ENCODE results near the gene B3GALT5.
A peak's percentile ranks its signal among the peaks of the same experiment; 100 is the strongest.
"Not testable (repeated sequence)": the region's sequence is repeated elsewhere in the genome, so short reads cannot be mapped to it uniquely, and the experiment has no call there.

Gene B3GALT5, protein sequence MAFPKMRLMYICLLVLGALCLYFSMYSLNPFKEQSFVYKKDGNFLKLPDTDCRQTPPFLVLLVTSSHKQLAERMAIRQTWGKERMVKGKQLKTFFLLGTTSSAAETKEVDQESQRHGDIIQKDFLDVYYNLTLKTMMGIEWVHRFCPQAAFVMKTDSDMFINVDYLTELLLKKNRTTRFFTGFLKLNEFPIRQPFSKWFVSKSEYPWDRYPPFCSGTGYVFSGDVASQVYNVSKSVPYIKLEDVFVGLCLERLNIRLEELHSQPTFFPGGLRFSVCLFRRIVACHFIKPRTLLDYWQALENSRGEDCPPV

DNA sequence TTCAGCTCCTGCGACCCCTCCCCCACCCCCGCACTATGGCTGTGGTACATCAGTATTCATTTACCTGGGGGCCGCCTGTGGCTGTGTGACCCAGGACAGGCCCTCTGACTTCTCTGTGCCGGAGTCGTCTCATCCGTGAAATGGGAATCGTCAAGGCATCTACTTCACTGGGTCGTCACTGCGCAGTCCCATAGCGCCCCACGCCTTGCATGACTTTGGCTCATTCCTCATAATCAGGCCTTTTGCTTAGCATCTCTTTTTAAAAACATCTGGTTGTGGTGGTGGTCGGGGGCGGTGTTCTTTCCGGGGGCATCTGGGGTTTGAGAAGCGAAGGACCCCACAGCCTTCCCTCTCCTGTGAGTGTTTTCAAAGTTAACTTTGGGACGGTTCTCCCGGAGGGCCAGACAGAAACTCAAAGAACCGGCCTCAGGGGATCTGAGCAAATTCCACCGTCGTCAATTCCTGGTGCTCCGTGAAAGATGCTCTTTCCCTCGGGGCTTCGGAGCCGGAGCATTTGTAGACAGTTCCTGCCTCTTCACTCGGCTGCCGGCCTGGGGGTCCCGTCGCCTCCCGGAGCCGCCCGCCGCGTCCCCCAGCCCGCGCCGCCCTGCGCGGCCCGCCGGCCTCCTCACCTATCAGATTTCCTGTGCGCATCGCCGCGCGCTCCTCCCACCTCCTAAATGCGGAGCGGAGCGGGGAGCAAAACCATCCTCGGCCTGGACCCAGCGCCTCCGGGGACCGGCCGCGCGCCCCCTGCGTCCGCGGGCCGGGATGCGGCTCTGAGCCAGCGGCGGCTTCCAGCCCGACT is at the start of gene B3GALT5:
Gene B3GALT5, plus strand, starts transcription at position 708 of the 808 bp plus-strand sequence. CDS start 47,620 bp downstream, outside the sequence.
- DNase-seq (ENCODE audit: low spot score): peak; percentile 88

DNA sequence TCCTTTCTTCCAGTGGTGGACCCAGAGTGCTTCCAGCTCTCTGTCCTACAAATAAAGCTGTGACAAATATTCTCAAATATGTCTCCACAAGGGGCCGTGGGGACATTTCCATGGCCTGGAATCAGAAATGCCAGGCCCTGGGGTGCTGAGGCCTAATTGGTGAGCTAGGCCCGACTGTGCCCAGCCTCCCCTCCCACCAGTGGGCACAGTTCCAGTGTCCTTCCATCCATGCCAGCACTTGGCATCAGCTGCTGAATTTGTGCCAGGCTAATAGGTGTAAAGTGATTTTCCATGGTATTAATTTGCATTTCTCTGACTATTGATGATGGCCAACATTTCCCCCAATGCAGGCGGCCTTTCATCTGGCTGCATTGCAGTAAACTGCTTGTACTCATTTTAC is 48.5 kb upstream of the B3GALT5 start:
- no peak for DNase-seq (ENCODE audit: low spot score)

DNA sequence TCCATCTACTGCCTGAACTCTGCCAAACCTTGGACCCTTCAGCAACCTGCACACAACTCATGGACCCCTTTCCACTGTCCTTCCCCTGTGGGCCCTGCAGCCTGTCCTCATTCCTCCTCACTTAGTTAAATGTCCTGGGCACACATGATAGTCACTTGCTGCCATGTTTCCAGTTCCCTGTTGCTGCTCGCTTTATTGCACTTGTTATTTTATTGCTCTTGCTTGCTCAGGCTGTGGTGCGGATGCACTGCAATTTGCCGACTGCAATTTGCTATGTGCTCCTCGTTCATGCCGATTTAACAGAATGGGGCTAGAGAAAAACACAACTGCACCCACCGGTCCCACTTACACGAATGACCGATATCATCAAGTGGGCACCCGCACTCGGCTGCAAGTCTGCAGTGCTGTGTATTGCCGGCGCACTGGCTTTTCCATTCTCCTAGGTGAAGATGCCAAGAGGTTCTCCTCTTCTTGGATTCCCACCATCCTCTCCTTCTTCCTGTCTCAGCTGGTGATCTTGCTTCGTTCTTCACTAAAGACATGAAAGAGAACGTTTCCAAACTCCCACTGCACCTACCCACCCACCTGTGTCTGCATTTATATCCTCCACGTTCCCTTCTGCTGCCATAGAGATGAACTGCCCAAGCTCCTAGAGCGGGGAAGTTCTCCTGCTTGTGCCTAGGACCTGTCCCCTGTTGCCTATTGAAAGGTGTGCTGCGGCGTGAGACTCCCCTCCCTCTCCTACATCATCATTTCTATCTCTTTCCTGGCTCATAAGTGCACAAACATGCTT is 45.4 kb upstream of the B3GALT5 start:
- DNase-seq (ENCODE audit: low spot score): no peak

DNA sequence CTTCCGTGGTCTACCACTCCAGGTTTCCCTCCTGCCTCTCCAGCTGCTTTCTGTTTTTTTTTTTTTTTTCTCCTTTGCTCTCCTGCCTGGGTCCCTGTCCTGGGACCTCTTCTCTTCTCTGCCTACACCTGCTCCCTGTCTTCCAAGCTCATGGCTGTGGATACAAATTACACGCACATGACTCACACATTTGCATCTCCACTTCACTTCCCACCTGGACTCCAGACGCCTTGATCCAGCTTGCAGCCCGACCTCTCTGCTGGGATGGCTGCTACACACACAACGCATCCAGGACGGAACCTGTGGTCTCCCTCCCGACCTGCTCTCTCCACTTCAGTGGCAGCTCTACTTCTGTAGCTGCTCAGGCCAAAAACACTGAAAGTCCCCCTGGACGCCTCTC is 44.4 kb upstream of the B3GALT5 start:
- DNase-seq (ENCODE audit: low spot score): no peak

DNA sequence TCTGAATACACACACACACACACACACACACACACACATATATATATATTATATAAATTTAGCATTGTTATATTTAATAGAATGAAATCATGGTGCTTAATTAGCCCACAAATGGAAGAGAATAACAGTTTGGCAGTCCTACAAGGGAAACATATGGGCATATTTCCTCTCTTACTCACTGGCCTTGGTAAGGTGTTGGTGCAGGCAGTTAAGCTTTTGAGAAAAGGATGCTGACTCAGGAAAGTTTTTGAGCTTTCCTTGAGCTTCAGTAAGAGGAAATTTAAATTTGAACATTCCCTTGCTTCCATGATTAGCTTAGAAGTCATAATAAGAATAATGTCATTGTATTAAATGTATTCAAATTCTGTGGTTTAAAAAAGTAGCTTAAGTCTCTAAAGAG is 37.0 kb upstream of the B3GALT5 start:
- DNase-seq (ENCODE audit: low spot score): no peak

DNA sequence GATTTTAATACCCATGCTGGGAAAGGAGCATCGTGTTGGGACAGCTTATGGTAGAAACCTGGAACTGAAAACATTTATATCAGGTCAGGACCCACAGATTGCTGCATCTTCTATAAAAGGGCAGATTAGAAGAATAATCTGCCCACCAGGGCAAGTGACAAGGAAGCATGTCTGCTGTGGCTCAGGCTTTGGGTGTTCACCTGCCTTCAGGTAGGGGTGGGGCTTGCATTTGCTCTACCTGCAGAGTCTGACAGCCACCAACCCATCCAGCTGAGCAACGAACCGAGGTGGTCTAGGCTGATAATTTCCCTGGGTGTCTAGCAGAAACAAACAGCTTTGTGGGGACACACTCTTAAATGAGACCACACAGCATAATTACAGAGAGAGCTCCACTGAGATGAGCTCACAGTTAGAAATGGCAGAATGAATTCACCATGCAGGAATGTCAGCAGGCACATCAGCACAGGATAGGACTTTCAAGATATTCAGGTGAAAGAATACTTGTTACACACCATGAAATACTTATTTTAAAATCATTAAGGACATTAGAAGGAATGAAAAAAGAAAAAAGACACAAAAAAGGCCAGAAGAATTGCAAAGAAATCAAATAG is 36.1 kb upstream of the B3GALT5 start:
- no peak for DNase-seq (ENCODE audit: low spot score)

DNA sequence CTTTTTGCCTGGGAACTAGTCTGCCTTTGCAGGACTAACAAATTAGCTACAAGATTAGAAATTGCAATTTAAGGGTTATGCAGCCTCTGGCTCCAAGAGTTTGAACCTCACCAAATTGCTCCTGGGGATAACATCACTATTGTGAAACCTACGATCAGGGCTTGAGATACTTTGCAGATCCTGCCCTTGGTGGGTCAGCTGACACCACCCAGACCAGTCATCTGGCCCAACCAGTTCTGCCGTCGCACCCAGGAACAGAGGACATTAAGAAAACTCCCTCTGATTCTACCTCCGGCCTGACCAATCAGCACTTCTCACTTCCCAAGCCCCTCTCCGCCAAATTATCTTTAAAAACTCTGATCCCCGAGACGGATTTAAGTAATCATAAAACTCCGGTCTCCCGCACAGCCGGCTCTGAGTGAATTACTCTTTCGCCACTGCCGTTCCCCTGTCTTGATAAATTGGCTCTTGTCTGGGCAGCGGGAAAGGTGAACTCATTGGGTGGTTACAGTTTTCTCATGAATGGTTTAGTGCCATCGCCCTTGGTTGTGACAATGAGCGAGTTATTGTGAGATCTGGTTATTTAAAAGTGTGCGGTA is 32.9 kb upstream of the B3GALT5 start:
- DNase-seq (ENCODE audit: low spot score): no peak

DNA sequence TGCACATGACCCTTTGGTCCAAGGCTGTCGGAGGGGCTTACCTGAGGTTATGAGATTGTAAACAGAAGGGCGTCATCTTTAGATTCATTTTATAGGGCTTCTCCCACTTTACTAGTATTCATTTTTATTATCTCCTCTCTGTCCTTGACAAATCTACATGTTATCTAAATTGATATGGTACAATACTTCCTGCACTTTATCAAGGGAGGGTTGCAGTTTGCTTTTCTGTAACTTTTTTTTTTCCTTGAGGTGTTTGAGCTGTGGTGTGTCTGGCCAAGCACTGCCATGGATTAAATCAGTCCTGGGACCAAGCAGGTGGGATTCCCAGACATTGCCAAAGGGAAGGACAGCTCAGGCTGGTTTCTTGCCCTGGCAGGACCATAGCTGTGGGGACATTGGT is 32.0 kb upstream of the B3GALT5 start:
- DNase-seq (ENCODE audit: low spot score): no peak

DNA sequence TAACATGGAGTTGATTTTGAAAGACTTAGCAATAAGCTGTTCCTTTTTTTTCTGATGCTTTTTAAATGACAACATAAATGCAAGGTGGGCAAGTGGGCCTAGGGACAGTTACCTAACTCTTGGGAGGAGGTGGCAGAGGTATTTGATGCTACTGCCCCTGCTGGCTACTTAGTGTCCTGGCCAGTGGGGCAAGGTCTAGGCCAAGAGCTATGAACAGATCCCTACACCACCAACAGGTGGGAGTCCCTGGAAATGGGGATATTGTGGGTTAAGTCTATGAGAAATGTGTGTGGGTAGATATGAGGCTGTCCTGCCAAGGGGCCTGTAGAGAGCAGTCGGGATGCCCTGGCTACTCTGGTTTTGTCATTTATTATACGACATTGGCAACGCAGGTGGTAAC is 31.3 kb upstream of the B3GALT5 start:
- no peak for DNase-seq (ENCODE audit: low spot score)

DNA sequence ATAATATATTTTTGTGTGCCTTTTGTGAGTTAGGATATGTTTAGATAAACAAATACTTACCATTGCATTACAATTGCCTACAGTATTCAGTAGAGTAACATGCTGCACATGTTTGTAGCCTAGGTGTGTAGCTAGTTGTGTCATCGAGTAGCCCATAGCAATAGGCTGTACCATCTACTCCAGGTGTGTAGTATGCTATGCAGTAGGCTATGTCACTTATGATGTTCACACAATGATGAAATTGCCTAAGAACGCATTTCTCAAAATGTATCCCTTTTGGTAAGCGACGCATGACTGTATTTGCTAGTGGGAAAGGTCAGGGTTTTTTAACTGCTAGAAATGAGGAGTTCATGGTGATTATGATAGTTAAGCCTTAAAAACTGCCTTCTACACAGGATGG is 30.0 kb upstream of the B3GALT5 start:
- DNase-seq (ENCODE audit: low spot score): no peak

DNA sequence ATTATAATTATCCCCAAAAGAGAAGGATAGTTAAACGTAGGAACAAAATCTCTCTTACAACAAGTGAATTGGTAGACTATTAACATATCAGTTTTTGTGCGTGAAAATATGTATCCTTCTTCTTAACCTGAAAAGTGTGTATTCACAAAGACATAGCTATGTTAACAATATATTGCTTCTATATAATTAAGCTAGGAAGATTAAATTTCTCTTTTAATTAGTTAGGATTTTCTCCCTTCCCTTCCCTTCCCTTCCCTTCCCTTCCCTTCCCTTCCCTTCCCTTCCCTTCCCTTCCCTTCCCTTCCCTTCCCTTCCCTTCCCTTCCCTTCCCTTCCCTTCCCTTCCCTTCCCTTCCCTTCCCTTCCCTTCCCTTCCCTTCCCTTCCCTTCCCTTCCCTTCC is 29.2 kb upstream of the B3GALT5 start:
- DNase-seq (ENCODE audit: low spot score): not testable (repeated sequence)

DNA sequence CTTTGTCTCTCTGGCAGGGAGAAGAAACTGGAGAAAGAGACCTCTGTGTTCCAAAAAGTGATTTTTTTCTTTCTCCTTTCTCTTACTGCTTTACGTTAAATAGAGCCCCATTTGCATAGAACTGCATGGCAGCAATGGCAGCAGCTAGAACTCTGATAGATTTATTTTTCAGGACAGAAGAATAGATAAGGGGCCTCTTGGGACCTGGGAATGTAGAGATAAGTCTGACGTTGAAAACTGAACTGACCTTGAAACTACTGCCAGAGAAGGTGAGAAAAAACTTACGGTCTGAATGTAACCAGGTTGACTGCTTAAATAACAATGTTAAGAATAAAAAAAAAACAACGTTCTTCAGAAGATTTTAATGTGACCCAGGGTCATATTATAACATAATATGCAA is 25.4 kb upstream of the B3GALT5 start:
- no peak for DNase-seq (ENCODE audit: low spot score)

DNA sequence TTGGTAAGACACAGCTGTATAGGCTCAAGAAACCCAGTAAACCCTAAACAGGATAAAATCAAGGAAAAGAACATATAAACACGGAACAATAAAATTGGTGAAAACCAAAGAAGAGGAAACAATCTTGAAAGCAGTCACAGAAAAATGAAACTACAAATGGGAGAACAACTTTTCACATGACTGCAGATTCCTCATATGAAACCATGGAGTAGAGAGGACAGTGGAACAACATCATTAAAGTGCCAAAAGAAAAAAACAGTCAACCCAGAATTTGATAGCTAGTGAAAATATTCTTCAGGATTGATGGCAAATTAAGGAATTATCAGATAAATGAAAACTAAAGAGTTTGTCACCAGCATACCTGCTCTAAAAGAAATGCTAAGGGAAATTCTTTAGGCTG is 23.9 kb upstream of the B3GALT5 start:
- no peak for DNase-seq (ENCODE audit: low spot score)

DNA sequence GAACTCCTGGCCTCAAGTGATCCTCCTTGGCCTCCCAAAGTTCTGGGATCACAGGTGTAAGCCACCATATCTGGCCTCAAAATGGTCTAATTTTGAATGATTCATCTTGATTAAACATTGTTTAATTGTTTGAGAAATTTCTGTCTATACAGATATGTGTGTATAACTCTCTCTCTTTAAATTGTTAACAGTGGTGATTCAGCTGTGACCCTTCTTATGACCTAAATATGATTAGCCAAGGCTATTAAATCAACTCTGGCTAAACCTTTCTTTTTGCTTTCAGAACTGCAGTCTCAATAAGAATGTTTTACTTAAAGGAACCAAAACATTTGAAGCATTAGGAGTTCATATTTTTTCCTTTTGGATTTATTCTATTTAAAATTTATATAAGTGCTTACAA is 19.2 kb upstream of the B3GALT5 start:
- DNase-seq (ENCODE audit: low spot score): no peak

DNA sequence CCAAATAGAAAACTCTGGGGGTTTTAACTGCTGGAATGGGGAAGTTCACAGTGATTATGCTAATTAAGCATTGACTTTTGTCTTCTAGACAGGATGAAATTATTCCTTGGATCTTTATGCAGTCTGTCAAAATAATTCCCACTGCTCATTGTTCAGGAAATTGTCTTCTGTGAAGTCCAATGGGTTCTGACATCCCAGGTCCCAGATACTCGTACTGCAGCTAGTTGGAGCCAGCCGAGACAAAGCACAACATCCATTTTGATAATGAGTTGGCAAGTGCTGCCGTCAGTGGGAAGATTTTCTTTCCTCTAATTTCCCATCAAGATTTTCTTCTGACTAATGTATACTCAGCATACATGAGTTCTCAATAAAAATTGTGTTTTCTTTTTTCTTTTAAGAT is 17.3 kb upstream of the B3GALT5 start:
- DNase-seq (ENCODE audit: low spot score): no peak

DNA sequence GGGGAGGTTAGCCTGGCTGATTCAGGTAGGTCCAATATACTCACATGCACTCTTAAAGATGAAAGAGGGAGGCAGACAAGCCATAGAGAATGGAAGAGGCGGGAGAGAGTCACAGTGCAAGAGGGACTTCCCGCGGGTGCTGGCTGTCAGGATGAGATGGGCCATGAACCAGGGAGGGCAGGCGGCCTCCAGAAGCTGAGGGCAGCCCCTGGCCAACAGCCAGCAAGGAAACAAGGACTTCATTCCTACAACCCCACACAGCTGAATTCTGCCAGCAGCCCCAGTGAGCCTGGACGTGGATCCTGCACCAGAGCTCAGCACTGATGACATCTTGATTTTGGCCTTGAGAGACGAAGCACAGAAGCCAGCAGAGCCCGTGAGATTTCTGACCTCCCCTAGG is 15.1 kb upstream of the B3GALT5 start:
- no peak for DNase-seq (ENCODE audit: low spot score)

DNA sequence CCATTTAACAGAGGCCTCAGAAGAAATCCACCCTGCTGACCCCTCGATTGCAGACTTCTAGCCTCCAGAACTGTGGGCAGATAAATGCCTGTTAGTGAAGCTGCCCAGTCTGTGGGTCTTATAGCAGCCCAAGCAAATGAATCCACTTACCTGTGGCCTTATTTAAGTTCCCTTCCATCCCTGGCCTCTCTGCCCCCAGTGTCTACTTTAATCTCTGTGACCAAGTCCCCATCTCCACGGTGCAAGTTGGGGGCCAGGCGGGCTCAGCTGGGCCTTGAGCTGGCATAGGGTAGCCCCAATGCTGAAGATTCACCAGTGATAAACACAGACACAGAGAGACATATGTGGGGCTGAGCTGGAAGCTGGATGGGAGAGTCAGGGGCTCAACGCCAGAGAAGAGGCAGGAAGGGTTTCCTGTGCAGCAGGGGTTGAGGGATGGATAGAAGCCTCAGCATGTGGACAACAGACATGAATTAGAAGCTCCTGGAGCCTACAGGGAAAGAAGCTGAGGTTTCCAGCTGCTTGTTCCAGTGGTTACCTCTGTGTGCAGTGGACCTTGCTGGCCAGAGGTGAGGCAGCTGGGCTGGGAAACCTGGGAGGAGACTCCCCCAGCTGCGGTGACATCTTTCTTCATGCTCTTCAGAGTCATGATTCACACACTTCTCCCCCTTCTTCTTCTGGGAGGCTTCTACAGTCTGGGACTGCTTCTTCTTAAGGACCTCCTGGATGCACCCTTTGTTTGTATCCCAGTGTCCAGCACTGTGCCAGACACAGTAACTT is 13.4 kb upstream of the B3GALT5 start:
- no peak for DNase-seq (ENCODE audit: low spot score)

DNA sequence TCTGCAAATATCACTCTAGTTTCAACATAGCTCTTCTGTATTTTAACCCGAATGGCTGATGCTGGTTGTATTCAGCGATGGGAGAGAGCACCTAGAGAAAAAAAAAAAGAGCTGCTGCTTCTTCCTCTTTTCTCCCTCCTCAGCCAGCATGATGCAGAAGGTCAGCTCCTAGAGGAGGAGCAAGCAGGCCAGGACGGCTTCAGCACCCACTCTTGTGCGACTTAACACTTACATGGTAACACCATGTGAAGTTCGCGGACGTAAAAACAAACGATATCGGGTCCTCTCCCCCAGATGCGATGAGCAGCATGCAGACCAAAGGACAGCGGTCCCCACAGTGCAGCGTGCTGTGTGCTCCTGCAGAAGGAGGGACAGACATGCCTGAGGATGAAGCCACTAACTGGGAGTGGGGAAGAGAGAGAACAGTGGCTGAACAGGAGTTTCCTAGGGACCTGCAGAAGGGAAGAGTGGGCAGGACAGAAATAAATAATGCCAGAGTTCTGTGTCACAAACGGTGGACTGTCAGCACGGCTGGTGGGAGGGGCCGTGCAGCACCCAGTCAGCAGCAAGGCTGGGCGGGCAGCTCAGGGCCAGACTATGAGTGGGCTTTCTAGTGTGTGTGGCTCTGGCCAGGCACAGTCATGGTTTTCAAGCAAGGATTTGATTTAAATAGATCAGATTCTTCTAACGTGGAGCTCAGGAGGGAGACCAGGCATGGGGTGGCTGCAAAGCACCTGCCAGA is 11.4 kb upstream of the B3GALT5 start:
- DNase-seq (ENCODE audit: low spot score): no peak

DNA sequence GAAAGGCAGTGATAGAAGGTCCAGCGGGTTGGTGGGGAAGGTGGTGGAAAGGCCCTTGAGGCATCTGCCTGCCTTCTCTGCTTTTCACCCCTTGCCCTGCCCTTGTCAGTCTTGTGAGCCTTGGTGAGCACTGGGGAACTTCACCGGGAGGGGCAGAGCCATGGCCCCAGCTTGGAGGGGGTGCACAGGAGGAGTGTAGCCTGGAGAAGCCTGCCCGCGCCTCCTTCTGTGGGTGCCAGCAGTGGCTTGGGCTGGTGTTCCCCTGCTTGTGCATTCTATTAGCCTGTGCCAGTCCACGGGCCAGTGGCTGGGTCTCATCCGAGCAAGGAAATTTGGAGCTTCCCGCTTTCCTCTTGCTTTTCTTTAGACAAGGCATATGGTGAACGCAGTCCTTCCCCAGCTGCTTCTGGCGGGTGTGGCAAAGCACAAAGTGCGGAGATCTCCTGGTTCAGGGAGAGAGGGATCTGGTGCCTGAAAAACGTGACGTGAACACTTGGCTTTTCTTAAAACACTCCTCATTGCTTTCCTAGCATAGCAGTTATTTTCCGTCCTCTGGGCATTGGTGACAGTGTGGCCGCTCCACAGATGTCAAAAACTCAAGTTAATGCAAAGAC is 10.6 kb upstream of the B3GALT5 start:
- no peak for DNase-seq (ENCODE audit: low spot score)

DNA sequence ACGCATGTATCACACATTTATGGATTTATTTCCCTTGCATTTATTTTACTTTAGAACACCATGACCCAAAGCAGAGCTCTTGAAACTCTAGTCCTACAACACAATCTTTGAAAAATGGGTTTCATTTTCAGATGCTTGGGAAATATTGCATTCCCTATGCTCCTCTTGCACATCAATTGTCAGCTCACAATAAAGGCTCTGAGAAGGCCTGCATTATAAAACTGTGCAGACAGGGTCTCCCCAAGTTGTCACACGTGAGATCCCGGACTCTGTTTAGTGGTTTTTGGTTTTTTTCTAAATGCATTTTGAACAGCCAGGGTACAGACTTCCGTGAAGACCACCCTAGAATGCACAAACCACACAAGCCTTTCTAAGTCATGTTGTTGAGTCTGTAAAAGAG is 9.9 kb upstream of the B3GALT5 start:
- DNase-seq (ENCODE audit: low spot score): no peak
